Measurements from ENCODE around the gene SSX2IP. TPM values are rescaled to one million over a fixed set of nuclear protein-coding genes. Genes with fewer than 3 reads are reported as not detected.
"Not testable (repeated sequence)": the region's sequence is repeated elsewhere in the genome, so short reads cannot be mapped to it uniquely, and the experiment has no call there.

The SSX2IP gene
- total RNA-seq, 1 donor, result 40.3 TPM

DNA sequence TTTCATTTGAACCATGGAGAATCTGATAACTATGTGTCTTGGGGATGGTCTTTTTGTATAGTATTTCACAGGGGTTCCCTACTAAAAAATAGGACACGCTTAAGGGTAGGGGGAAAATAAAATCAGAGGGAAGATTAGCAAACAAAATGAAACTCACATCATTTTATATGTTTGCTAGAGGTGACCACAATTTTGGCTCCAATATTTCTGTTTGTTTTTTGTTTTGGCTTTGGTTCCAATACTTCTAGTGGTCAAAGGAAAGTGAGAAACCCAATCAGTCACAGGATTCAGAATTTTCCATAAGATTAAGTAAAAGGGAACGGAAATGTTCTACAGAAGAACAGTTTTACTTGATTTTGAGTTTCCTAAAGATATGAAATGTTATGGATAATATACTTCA, 42.3 kb upstream of the SSX2IP start:
- DNase-seq (ENCODE audit: low read depth), result no peak
- no peak for TF ChIP-seq CTCF (IDR thresholded peaks at IDR 0.05; ENCODE audit: insufficient read depth, low read length)
- no peak overlapping the region for H3K4me3 ChIP-seq (ENCODE audit: low read depth, low read length)

DNA sequence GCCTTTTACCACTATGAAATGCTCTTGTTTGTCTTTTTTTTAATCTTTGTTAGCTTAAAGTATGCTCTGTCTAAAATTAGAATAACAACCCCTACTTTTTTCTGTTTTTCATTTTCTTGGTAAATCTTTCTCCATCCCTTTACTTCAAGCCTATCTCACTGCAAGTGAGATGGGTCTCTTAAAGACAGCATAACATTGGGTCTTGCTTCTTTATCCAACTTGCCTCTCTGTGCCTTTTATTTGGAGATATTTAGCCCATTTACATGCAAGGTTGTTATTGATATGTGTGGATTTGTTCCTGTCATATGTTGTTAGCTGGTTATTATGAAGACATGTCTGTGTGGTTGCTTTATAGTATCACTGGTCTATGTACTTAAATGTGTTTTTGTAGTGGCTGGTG, 41.3 kb upstream of the SSX2IP start:
- no peak for DNase-seq (ENCODE audit: low read depth)
- no peak for TF ChIP-seq CTCF (IDR thresholded peaks at IDR 0.05; ENCODE audit: insufficient read depth, low read length)
- no peak overlapping the region for H3K4me3 ChIP-seq (ENCODE audit: low read depth, low read length)

DNA sequence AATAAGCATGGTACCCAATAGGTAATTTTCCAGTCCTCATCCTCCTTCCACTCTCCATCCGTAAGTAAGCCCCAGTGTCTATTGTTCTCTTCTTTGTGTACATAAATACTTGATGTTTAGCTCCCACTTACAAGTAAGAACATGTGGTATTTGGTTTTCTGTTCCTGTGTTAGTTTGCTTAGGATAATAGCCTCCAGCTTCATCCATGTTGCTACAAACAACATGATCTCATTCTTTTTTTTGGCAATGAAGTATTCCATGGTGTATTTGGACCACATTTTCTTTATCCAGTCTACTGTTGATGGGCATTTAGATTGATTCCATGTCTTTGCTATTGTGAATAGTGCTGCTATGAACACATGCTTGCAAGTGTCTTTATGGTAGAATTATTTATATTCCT, 37.5 kb upstream of the SSX2IP start:
- DNase-seq (ENCODE audit: low read depth); H3K4me3 ChIP-seq (ENCODE audit: low read depth, low read length): not testable (repeated sequence)

- no peak for TF ChIP-seq CTCF (IDR thresholded peaks at IDR 0.05; ENCODE audit: insufficient read depth, low read length)
- peak; percentile 52 for DNase-seq (ENCODE audit: low read depth)
- no peak overlapping the region for H3K4me3 ChIP-seq (ENCODE audit: low read depth, low read length)
These were observed 36.6 kb upstream of the SSX2IP start for GRCh38 chr1:84726593-84727499.

- no peak for DNase-seq (ENCODE audit: low read depth)
- TF ChIP-seq CTCF (IDR thresholded peaks at IDR 0.05; ENCODE audit: insufficient read depth, low read length), result no peak
- H3K4me3 ChIP-seq (ENCODE audit: low read depth, low read length), result no peak overlapping the region
These were observed 34.0 kb upstream of the SSX2IP start for GRCh38 chr1:84724128-84724860.

GRCh38 chr1:84722794-84723193, 32.5 kb upstream of the SSX2IP start:
- no peak overlapping the region for H3K4me3 ChIP-seq (ENCODE audit: low read depth, low read length)
- DNase-seq (ENCODE audit: low read depth), result peak; percentile 95
- TF ChIP-seq CTCF (IDR thresholded peaks at IDR 0.05; ENCODE audit: insufficient read depth, low read length), result no peak

DNA sequence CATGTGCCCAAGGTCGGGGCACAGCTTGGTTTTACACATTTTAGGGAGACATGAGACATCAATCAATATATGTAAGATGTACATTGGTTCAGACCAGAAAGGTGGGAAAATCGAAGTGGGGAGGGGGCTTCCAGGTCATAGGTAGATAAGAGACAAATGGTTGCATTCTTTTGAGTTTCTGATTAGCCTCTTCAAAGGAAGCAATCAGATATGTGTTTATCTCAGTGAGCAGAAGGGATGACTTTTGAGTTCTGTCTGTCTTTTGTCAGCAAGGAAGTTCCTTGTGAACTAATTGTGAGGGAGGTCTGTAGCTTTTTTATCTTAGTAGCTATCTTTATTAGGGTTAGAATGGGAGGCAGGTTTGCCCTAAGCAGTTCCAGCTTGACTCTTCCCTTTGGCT, 31.6 kb upstream of the SSX2IP start:
- DNase-seq (ENCODE audit: low read depth); H3K4me3 ChIP-seq (ENCODE audit: low read depth, low read length): not testable (repeated sequence)
